ENCODE data around the gene UGGT2.
"Not testable (repeated sequence)": the region's sequence is repeated elsewhere in the genome, so short reads cannot be mapped to it uniquely, and the experiment has no call there.

UGGT2 gene

DNA sequence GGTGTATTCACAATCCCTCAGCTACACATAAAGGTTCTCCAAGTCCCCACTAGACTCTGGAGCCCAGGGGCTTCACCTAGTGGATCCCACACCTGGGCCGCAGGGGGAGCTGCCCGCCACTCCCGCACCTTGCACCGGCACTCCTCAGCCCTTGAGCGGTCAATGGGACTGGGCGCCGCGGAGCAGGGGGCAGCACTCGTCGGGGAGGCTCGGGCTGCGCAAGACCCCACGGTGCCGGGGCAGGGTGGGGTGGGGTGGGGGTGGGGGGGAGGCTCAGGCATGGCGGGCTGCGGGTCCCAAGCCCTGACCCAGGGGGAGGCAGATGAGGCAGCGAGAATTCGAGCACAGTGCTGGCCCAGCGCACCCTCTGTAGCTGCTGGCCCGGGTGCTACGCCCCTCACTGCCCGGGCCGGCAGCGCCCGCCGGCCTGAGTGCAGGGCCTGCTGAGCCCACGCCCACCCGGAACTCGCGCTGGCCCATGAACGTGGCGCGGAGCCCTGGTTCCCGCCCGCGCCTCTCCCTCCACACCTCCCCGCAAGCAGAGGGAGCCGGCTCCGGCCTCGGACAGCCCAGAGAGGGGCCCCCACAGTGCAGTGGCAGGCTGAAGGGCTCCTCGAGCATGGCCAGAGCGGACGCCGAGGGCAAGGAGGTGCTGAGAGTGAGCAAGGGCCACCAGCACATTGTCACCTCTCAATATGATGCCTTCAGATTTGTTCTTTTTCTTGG, 121.7 kb downstream of the UGGT2 start:
- Histone ChIP-seq H3K27me3 (ENCODE audit: control insufficient read depth in 3 of 3, insufficient read depth in 3 of 3, low read depth in 1 of 3, low read length in 3 of 3) (no peaks in the 10 kb centered on the region), H3K27ac (replicated peaks; ENCODE audit: low read length) (no peak overlapping the region), H3K4me1 (ENCODE audit: control insufficient read depth in 2 of 2, insufficient read depth in 1 of 2, low read depth in 1 of 2, low read length in 2 of 2) (no peaks in the 10 kb centered on the region), H2BK5ac (ENCODE audit: low read length) (no peak overlapping the region), H3K4me2 (ENCODE audit: insufficient read depth, low read length, poor library complexity, severe bottlenecking) (no peak overlapping the region), H3K4me3 (ENCODE audit: low read length in 2 of 2) (no peak overlapping the region), H2BK12ac (ENCODE audit: low read length) (no peak overlapping the region), H3K79me1 (ENCODE audit: low read depth, low read length) (no peaks in the 10 kb centered on the region), H3K4ac (ENCODE audit: low read length) (no peak overlapping the region), H4K8ac (ENCODE audit: low read depth, low read length) (no peak overlapping the region), H3K23ac (ENCODE audit: low read depth, low read length, poor library complexity) (no peak overlapping the region), H2BK15ac (ENCODE audit: low read length) (no peak overlapping the region), H3K9me3 (replicated peaks in 1 of 2; ENCODE audit: control insufficient read depth in 2 of 2, insufficient read depth in 1 of 2, low read depth in 1 of 2, low read length in 2 of 2) (peaks cover 14 to 66% of the 10 kb centered on the region in 2 donors), H3K9ac (ENCODE audit: low read depth, low read length, poor library complexity) (no peak overlapping the region), H2AK5ac (ENCODE audit: low read depth, low read length) (no peak overlapping the region), H2BK120ac (ENCODE audit: low read depth, low read length) (no peak overlapping the region), H3K18ac (ENCODE audit: low read length) (no peak overlapping the region), H3K14ac (ENCODE audit: low read length) (no peak overlapping the region), H2AFZ (ENCODE audit: low read length) (no peak overlapping the region), H4K91ac (ENCODE audit: low read depth, low read length, poor library complexity) (no peak overlapping the region), H3K36me3 (replicated peaks in 1 of 2; ENCODE audit: control insufficient read depth in 2 of 2, insufficient read depth in 2 of 2, low read length in 2 of 2) (peaks cover 15 to 65% of the 10 kb centered on the region in 2 donors)
- DNase-seq (ENCODE audit: low spot score), result no peak
- WGBS, 2 donors (ENCODE audit: extremely low coverage in 2 of 2, insufficient read length in 2 of 2, insufficient replicate concordance in 1 of 2), result no CpG with 5 or more reads among the region's 44 CpGs

GRCh38 chr13:95929430-95929829, 123.8 kb downstream of the UGGT2 start:
- no peak overlapping the region for H3K4me2 ChIP-seq (ENCODE audit: insufficient read depth, low read length, poor library complexity, severe bottlenecking)
- peaks cover 7 to 45% of the 10 kb centered on the region in 2 donors for H3K9me3 ChIP-seq (replicated peaks in 1 of 2; ENCODE audit: control insufficient read depth in 2 of 2, insufficient read depth in 1 of 2, low read depth in 1 of 2, low read length in 2 of 2)
- no peak overlapping the region for H3K4me3 ChIP-seq (ENCODE audit: low read length in 2 of 2)
- H2AK5ac ChIP-seq (ENCODE audit: low read depth, low read length), result no peak overlapping the region
- H3K23ac ChIP-seq (ENCODE audit: low read depth, low read length, poor library complexity), result no peak overlapping the region
- H2BK5ac ChIP-seq (ENCODE audit: low read length), result no peak overlapping the region
- no peak overlapping the region for H3K27ac ChIP-seq (replicated peaks; ENCODE audit: low read length)
- H2AFZ ChIP-seq (ENCODE audit: low read length), result no peak overlapping the region
- H3K18ac ChIP-seq (ENCODE audit: low read length), result no peak overlapping the region
- no peak overlapping the region for H2BK15ac ChIP-seq (ENCODE audit: low read length)
- H2BK12ac ChIP-seq (ENCODE audit: low read length), result no peak overlapping the region
- WGBS, 2 donors (ENCODE audit: extremely low coverage in 2 of 2, insufficient read length in 2 of 2, insufficient replicate concordance in 1 of 2), result no CpG with 5 or more reads among the region's 3 CpGs
- H2BK120ac ChIP-seq (ENCODE audit: low read depth, low read length), result no peak overlapping the region
- no peaks in the 10 kb centered on the region for H3K27me3 ChIP-seq (ENCODE audit: control insufficient read depth in 3 of 3, insufficient read depth in 3 of 3, low read depth in 1 of 3, low read length in 3 of 3)
- no peak overlapping the region for H3K9ac ChIP-seq (ENCODE audit: low read depth, low read length, poor library complexity)
- DNase-seq (ENCODE audit: low spot score), result no peak
- no peak overlapping the region for H4K8ac ChIP-seq (ENCODE audit: low read depth, low read length)
- no peak overlapping the region for H3K4ac ChIP-seq (ENCODE audit: low read length)
- H4K91ac ChIP-seq (ENCODE audit: low read depth, low read length, poor library complexity), result no peak overlapping the region
- H3K36me3 ChIP-seq (replicated peaks in 1 of 2; ENCODE audit: control insufficient read depth in 2 of 2, insufficient read depth in 2 of 2, low read length in 2 of 2), result peaks cover 6 to 56% of the 10 kb centered on the region in 2 donors
- H3K14ac ChIP-seq (ENCODE audit: low read length), result no peak overlapping the region
- no peaks in the 10 kb centered on the region for H3K79me1 ChIP-seq (ENCODE audit: low read depth, low read length)
- no peaks in the 10 kb centered on the region for H3K4me1 ChIP-seq (ENCODE audit: control insufficient read depth in 2 of 2, insufficient read depth in 1 of 2, low read depth in 1 of 2, low read length in 2 of 2)

GRCh38 chr13:95928367-95928906, 124.8 kb downstream of the UGGT2 start:
- H4K8ac ChIP-seq (ENCODE audit: low read depth, low read length); H2BK15ac ChIP-seq (ENCODE audit: low read length); DNase-seq (ENCODE audit: low spot score); H2BK5ac ChIP-seq (ENCODE audit: low read length); H3K79me1 ChIP-seq (ENCODE audit: low read depth, low read length); H2AK5ac ChIP-seq (ENCODE audit: low read depth, low read length); H2AFZ ChIP-seq (ENCODE audit: low read length); H2BK120ac ChIP-seq (ENCODE audit: low read depth, low read length); H3K14ac ChIP-seq (ENCODE audit: low read length); H3K4ac ChIP-seq (ENCODE audit: low read length); H3K4me2 ChIP-seq (ENCODE audit: insufficient read depth, low read length, poor library complexity, severe bottlenecking); H3K27ac ChIP-seq (replicated peaks; ENCODE audit: low read length); H3K27me3 ChIP-seq (ENCODE audit: control insufficient read depth in 3 of 3, insufficient read depth in 3 of 3, low read depth in 1 of 3, low read length in 3 of 3); H2BK12ac ChIP-seq (ENCODE audit: low read length); H3K4me3 ChIP-seq (ENCODE audit: low read length in 2 of 2); H3K9ac ChIP-seq (ENCODE audit: low read depth, low read length, poor library complexity); H4K91ac ChIP-seq (ENCODE audit: low read depth, low read length, poor library complexity); H3K18ac ChIP-seq (ENCODE audit: low read length); H3K23ac ChIP-seq (ENCODE audit: low read depth, low read length, poor library complexity); H3K4me1 ChIP-seq (ENCODE audit: control insufficient read depth in 2 of 2, insufficient read depth in 1 of 2, low read depth in 1 of 2, low read length in 2 of 2): not testable (repeated sequence)
- WGBS, 2 donors (ENCODE audit: extremely low coverage in 2 of 2, insufficient read length in 2 of 2, insufficient replicate concordance in 1 of 2), result no CpG with 5 or more reads among the region's 36 CpGs
- Histone ChIP-seq H3K9me3 (replicated peaks in 1 of 2; ENCODE audit: control insufficient read depth in 2 of 2, insufficient read depth in 1 of 2, low read depth in 1 of 2, low read length in 2 of 2) (peaks cover 5 to 40% of the 10 kb centered on the region in 2 donors), H3K36me3 (replicated peaks in 1 of 2; ENCODE audit: control insufficient read depth in 2 of 2, insufficient read depth in 2 of 2, low read length in 2 of 2) (peaks cover 4 to 58% of the 10 kb centered on the region in 2 donors)

DNA sequence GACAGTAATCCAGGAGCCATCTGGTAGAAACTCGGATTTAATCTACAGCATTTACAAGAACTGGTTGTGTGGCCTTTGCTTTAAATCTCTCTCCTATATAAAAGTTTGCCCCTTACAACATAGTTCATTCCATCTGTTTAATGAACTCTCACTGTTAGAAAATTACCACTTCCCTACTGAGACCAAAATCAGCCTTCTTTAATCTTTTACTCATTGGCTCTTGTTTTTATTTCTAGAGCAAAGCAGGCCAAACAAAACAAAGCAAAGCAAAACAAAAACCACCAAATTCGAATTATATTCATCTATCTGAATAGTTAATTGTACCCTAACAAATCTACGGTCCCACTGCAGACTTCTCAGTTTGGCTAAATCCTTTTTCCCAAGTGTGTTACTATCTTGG, 127.0 kb downstream of the UGGT2 start:
- no peak overlapping the region for H3K4ac ChIP-seq (ENCODE audit: low read length)
- no peak overlapping the region for H3K4me3 ChIP-seq (ENCODE audit: low read length in 2 of 2)
- H4K91ac ChIP-seq (ENCODE audit: low read depth, low read length, poor library complexity), result no peak overlapping the region
- H3K9ac ChIP-seq (ENCODE audit: low read depth, low read length, poor library complexity), result no peak overlapping the region
- H2BK120ac ChIP-seq (ENCODE audit: low read depth, low read length), result no peak overlapping the region
- H3K79me1 ChIP-seq (ENCODE audit: low read depth, low read length), result no peaks in the 10 kb centered on the region
- H3K27ac ChIP-seq (replicated peaks; ENCODE audit: low read length), result no peak overlapping the region
- H3K9me3 ChIP-seq (replicated peaks in 1 of 2; ENCODE audit: control insufficient read depth in 2 of 2, insufficient read depth in 1 of 2, low read depth in 1 of 2, low read length in 2 of 2), result peaks cover 5 to 24% of the 10 kb centered on the region in 2 donors
- no peak overlapping the region for H3K23ac ChIP-seq (ENCODE audit: low read depth, low read length, poor library complexity)
- H3K4me2 ChIP-seq (ENCODE audit: insufficient read depth, low read length, poor library complexity, severe bottlenecking), result no peak overlapping the region
- H2BK12ac ChIP-seq (ENCODE audit: low read length), result no peak overlapping the region
- no peak overlapping the region for H3K18ac ChIP-seq (ENCODE audit: low read length)
- no CpG with 5 or more reads among the region's 3 CpGs for WGBS, 2 donors (ENCODE audit: extremely low coverage in 2 of 2, insufficient read length in 2 of 2, insufficient replicate concordance in 1 of 2)
- H2AK5ac ChIP-seq (ENCODE audit: low read depth, low read length), result no peak overlapping the region
- DNase-seq (ENCODE audit: low spot score), result no peak
- no peaks in the 10 kb centered on the region for H3K27me3 ChIP-seq (ENCODE audit: control insufficient read depth in 3 of 3, insufficient read depth in 3 of 3, low read depth in 1 of 3, low read length in 3 of 3)
- no peak overlapping the region for H3K14ac ChIP-seq (ENCODE audit: low read length)
- no peak overlapping the region for H2BK5ac ChIP-seq (ENCODE audit: low read length)
- H3K4me1 ChIP-seq (ENCODE audit: control insufficient read depth in 2 of 2, insufficient read depth in 1 of 2, low read depth in 1 of 2, low read length in 2 of 2), result no peaks in the 10 kb centered on the region
- H2BK15ac ChIP-seq (ENCODE audit: low read length), result no peak overlapping the region
- H3K36me3 ChIP-seq (replicated peaks in 1 of 2; ENCODE audit: control insufficient read depth in 2 of 2, insufficient read depth in 2 of 2, low read length in 2 of 2), result peaks cover 4 to 42% of the 10 kb centered on the region in 2 donors
- H2AFZ ChIP-seq (ENCODE audit: low read length), result no peak overlapping the region
- no peak overlapping the region for H4K8ac ChIP-seq (ENCODE audit: low read depth, low read length)

All from neuronal stem cell (in vitro differentiated cells).